GM13976 (cell line): Measurements from ENCODE around the gene ACTL8.

ENCODE experiments used
- DNase-seq: peaks from one replicate; pipeline ENCODE4 v3.0.0; 2012; ENCODE audit warnings: low spot score
- CTCF ChIP-seq: IDR thresholded peaks from 2 replicates; pipeline ENCODE4 v1.5.1; 2012; ENCODE audit warnings: borderline replicate concordance, mild to moderate bottlenecking; ENCODE audit not compliant: insufficient read depth; ENCODE audit errors: extremely low read depth, missing control alignments, control extremely low read depth
- in situ Hi-C: fragments of 300-500 bp; cut with MboI; formaldehyde crosslinking; loops from one replicate; pipeline ENCODE4 v1.12.0; 2022; ENCODE audit warnings: low sequenced_read_pairs, mixed read lengths, inconsistent platforms; ENCODE audit not compliant: unreplicated experiment

ACTL8 gene

GRCh38 chr1:17834561-17835100, 79.5 kb downstream of the ACTL8 start:
- TF ChIP-seq CTCF: no peak
- DNase-seq: no peak
- in situ Hi-C loops: no loop called here

- DNase-seq: no peak
- in situ Hi-C loops: no loop called here
Measured at GRCh38 chr1:17837233-17838030, 82.3 kb downstream of the ACTL8 start.

GRCh38 chr1:17839641-17840196, 84.6 kb downstream of the ACTL8 start:
- DNase-seq: no peak
- in situ Hi-C loops: no loop called here
- no peak for TF ChIP-seq CTCF

More at GRCh38 chr1:17837233-17838030, 82.3 kb downstream of the ACTL8 start:
- TF ChIP-seq CTCF: no peak

- TF ChIP-seq CTCF: no peak
- in situ Hi-C loops: no loop called here
- no peak for DNase-seq
Measured at GRCh38 chr1:17841944-17842343, 86.8 kb downstream of the ACTL8 start.

GRCh38 chr1:17842686-17843085, 87.6 kb downstream of the ACTL8 start:
- DNase-seq: no peak
- in situ Hi-C loops: no loop called here
- TF ChIP-seq CTCF: no peak

GRCh38 chr1:17844185-17844826, 89.2 kb downstream of the ACTL8 start:
- no peak for TF ChIP-seq CTCF
- no peak for DNase-seq
- in situ Hi-C loops: no loop called here
